SK-N-SH treated with all-trans-retinoic acid at 6 μM for 48 hours (cell line): ENCODE measurements around the gene USH1G.

Experiments
- ATAC-seq: fragments of 200-7000 bp; cut with Tn5 transposase; 3 replicates; pipeline ENCODE4 v1.9.1; 2020; ENCODE audit warnings: mild to moderate bottlenecking, moderate library complexity
- ARNTL ChIP-seq: fragments of 450-650 bp; formaldehyde crosslinking; IDR thresholded peaks from 2 replicates; pipeline ENCODE4 v1.5.0; 2020; ENCODE audit warnings: low read depth, mild to moderate bottlenecking, moderate library complexity, borderline replicate concordance
- BACH2 ChIP-seq: fragments of 250-450 bp; sonication (Bioruptor Pico); IDR thresholded peaks from 2 replicates; pipeline ENCODE4 v1.9.0; 2021; ENCODE audit warnings: mild to moderate bottlenecking, borderline replicate concordance
- CREB5 ChIP-seq: fragments of 250-450 bp; sonication (Bioruptor Pico); IDR thresholded peaks from 2 replicates; pipeline ENCODE4 v1.5.1; 2020; ENCODE audit warnings: low read depth, mild to moderate bottlenecking, moderate library complexity
- CSDC2 ChIP-seq: fragments of 250-450 bp; sonication (Bioruptor Pico); IDR thresholded peaks from 2 replicates; pipeline ENCODE4 v1.5.0; 2020; ENCODE audit warnings: mild to moderate bottlenecking, moderate library complexity
- ESRRG ChIP-seq: fragments of 250-450 bp; sonication (Bioruptor Pico); IDR thresholded peaks from 2 replicates; pipeline ENCODE4 v1.6.1; 2021; ENCODE audit warnings: mild to moderate bottlenecking
- GLIS3 ChIP-seq: fragments of 250-450 bp; sonication (Bioruptor Pico); IDR thresholded peaks from 2 replicates; pipeline ENCODE4 v1.5.0; 2020; ENCODE audit warnings: mild to moderate bottlenecking, moderate library complexity
- PATZ1 ChIP-seq: fragments of 250-450 bp; sonication (Bioruptor Pico); IDR thresholded peaks from 2 replicates; pipeline ENCODE4 v1.8.0; 2020; ENCODE audit warnings: mild to moderate bottlenecking, moderate library complexity, borderline replicate concordance
- PPARA ChIP-seq: fragments of 250-450 bp; sonication (Bioruptor Pico); IDR thresholded peaks from 2 replicates; pipeline ENCODE4 v1.5.0; 2020; ENCODE audit warnings: mild to moderate bottlenecking, borderline replicate concordance
- RARB ChIP-seq: fragments of 250-450 bp; sonication (Bioruptor Pico); IDR thresholded peaks from 2 replicates; pipeline ENCODE4 v1.8.0; 2021; ENCODE audit warnings: mild to moderate bottlenecking, moderate library complexity
- SNAI2 ChIP-seq: fragments of 250-450 bp; sonication (Bioruptor Pico); IDR thresholded peaks from 2 replicates; pipeline ENCODE4 v1.5.0; 2020; ENCODE audit warnings: mild to moderate bottlenecking, moderate library complexity
- TOX ChIP-seq: fragments of 250-450 bp; sonication (Bioruptor Pico); IDR thresholded peaks from 2 replicates; pipeline ENCODE4 v1.8.0; 2021; ENCODE audit warnings: mild to moderate bottlenecking, moderate library complexity, borderline replicate concordance
- ZC3H10 ChIP-seq: fragments of 250-450 bp; sonication (Bioruptor Pico); IDR thresholded peaks from 2 replicates; pipeline ENCODE4 v1.5.1; 2021; ENCODE audit warnings: mild to moderate bottlenecking, moderate library complexity
- ZFP3 ChIP-seq: fragments of 250-450 bp; sonication (Bioruptor Pico); IDR thresholded peaks from 2 replicates; pipeline ENCODE4 v1.5.0; 2020; ENCODE audit warnings: mild to moderate bottlenecking, moderate library complexity
- ZFP30 ChIP-seq: fragments of 450-650 bp; formaldehyde crosslinking; IDR thresholded peaks from 2 replicates; pipeline ENCODE4 v1.5.0; 2022; ENCODE audit warnings: mild to moderate bottlenecking, moderate library complexity
- ZNF565 ChIP-seq: fragments of 450-650 bp; formaldehyde crosslinking; conservative IDR thresholded peaks from 2 replicates; pipeline ENCODE4 v1.5.0; 2020; ENCODE audit warnings: low read depth, mild to moderate bottlenecking, moderate library complexity
- ZNF70 ChIP-seq: fragments of 450-650 bp; formaldehyde crosslinking; IDR thresholded peaks from 2 replicates; pipeline ENCODE4 v1.5.0; 2020; ENCODE audit warnings: mild to moderate bottlenecking, moderate library complexity
- ZNF8 ChIP-seq: fragments of 450-650 bp; formaldehyde crosslinking; IDR thresholded peaks from 2 replicates; pipeline ENCODE4 v1.5.0; 2020; ENCODE audit warnings: mild to moderate bottlenecking, moderate library complexity
- TF ChIP-seq, protein P1 (sequence below): fragments of 250-450 bp; sonication (Bioruptor Pico); IDR thresholded peaks from 2 replicates; pipeline ENCODE4 v1.5.0; 2020; ENCODE audit warnings: mild to moderate bottlenecking, moderate library complexity
- TF ChIP-seq, protein P2 (sequence below): fragments of 250-450 bp; sonication (Bioruptor Pico); IDR thresholded peaks from 2 replicates; pipeline ENCODE4 v1.5.1; 2021; ENCODE audit warnings: mild to moderate bottlenecking, moderate library complexity
- TF ChIP-seq, protein P3 (sequence below): fragments of 250-450 bp; sonication (Bioruptor Pico); IDR thresholded peaks from 2 replicates; pipeline ENCODE4 v1.8.0; 2021; ENCODE audit warnings: low read depth, mild to moderate bottlenecking, moderate library complexity, borderline replicate concordance

Gene USH1G

GRCh38 chr17:74971842-74972106, 48.7 kb upstream of the USH1G start:
- peak; percentile 34; the same call in 2 of the 3 replicates for ATAC-seq
- no peak for TF ChIP-seq ESRRG (CRISPR knock-in tag)
- no peak for TF ChIP-seq ZC3H10
- TF ChIP-seq RARB (CRISPR knock-in tag): no peak
- no peak for TF ChIP-seq CSDC2 (CRISPR knock-in tag)
- TF ChIP-seq, protein P1, sequence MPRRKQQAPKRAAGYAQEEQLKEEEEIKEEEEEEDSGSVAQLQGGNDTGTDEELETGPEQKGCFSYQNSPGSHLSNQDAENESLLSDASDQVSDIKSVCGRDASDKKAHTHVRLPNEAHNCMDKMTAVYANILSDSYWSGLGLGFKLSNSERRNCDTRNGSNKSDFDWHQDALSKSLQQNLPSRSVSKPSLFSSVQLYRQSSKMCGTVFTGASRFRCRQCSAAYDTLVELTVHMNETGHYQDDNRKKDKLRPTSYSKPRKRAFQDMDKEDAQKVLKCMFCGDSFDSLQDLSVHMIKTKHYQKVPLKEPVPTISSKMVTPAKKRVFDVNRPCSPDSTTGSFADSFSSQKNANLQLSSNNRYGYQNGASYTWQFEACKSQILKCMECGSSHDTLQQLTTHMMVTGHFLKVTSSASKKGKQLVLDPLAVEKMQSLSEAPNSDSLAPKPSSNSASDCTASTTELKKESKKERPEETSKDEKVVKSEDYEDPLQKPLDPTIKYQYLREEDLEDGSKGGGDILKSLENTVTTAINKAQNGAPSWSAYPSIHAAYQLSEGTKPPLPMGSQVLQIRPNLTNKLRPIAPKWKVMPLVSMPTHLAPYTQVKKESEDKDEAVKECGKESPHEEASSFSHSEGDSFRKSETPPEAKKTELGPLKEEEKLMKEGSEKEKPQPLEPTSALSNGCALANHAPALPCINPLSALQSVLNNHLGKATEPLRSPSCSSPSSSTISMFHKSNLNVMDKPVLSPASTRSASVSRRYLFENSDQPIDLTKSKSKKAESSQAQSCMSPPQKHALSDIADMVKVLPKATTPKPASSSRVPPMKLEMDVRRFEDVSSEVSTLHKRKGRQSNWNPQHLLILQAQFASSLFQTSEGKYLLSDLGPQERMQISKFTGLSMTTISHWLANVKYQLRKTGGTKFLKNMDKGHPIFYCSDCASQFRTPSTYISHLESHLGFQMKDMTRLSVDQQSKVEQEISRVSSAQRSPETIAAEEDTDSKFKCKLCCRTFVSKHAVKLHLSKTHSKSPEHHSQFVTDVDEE (CRISPR knock-in tag): no peak
- TF ChIP-seq ARNTL (CRISPR knock-in tag): no peak
- no peak for TF ChIP-seq CREB5 (CRISPR knock-in tag)
- no peak for TF ChIP-seq GLIS3 (CRISPR knock-in tag)
- TF ChIP-seq ZFP30 (CRISPR knock-in tag): no peak

DNA sequence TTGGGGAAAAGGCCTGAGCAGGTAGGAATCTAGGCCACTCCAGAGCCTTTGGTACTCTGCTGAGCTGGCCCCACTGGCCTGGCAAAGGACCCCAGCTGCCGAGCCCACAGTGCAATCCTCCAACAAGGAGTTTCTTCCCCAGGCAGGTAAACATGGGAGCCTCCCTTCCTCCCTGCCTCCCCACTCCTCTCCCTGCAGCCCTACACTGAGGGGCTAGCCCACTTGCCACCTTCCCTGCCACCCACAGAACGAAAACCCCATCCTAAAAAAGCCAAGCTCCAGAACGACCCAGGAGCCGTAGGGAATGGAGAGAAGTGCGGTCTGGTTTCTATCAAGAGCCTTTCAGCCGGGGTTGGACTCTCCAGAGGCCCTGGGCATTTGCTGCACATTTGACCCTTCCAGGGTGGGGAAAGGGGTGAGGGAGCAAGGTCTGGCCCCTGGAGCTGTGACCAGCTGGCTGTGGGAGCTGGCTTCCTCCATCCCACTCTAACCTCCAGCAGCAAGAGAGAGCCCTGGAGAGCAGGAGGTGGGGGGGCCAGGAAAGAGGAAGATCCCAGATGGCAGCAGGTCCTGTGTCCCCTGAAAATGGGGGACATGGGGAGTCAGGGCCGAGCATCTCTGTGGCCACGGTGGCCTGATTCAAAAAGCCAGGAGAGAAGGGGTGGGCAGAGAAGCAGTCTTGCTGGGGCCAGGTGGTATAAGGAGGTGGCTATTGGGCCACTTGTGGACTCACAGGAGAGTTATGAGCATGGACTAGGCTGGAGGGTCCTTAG, 48.2 kb upstream of the USH1G start:
- peak; percentile 7; the same call in 2 of the 3 replicates for ATAC-seq
- TF ChIP-seq CREB5 (CRISPR knock-in tag): no peak
- TF ChIP-seq, protein P2, sequence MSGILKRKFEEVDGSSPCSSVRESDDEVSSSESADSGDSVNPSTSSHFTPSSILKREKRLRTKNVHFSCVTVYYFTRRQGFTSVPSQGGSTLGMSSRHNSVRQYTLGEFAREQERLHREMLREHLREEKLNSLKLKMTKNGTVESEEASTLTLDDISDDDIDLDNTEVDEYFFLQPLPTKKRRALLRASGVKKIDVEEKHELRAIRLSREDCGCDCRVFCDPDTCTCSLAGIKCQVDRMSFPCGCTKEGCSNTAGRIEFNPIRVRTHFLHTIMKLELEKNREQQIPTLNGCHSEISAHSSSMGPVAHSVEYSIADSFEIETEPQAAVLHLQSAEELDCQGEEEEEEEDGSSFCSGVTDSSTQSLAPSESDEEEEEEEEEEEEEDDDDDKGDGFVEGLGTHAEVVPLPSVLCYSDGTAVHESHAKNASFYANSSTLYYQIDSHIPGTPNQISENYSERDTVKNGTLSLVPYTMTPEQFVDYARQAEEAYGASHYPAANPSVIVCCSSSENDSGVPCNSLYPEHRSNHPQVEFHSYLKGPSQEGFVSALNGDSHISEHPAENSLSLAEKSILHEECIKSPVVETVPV (CRISPR knock-in tag): no peak
- TF ChIP-seq ESRRG (CRISPR knock-in tag): no peak
- no peak for TF ChIP-seq ZFP3
- TF ChIP-seq, protein P3, sequence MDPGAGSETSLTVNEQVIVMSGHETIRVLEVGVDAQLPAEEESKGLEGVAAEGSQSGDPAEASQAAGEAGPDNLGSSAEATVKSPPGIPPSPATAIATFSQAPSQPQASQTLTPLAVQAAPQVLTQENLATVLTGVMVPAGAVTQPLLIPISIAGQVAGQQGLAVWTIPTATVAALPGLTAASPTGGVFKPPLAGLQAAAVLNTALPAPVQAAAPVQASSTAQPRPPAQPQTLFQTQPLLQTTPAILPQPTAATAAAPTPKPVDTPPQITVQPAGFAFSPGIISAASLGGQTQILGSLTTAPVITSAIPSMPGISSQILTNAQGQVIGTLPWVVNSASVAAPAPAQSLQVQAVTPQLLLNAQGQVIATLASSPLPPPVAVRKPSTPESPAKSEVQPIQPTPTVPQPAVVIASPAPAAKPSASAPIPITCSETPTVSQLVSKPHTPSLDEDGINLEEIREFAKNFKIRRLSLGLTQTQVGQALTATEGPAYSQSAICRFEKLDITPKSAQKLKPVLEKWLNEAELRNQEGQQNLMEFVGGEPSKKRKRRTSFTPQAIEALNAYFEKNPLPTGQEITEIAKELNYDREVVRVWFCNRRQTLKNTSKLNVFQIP: no peak
- no peak for TF ChIP-seq PPARA
- no peak for TF ChIP-seq PATZ1 (CRISPR knock-in tag)
- no peak for TF ChIP-seq BACH2 (CRISPR knock-in tag)
- TF ChIP-seq ZFP30 (CRISPR knock-in tag): no peak
- TF ChIP-seq ZC3H10: no peak
- no peak for TF ChIP-seq CSDC2 (CRISPR knock-in tag)
- TF ChIP-seq ZNF70: no peak
- no peak for TF ChIP-seq GLIS3 (CRISPR knock-in tag)
- no peak for TF ChIP-seq ARNTL (CRISPR knock-in tag)
- no peak for TF ChIP-seq RARB (CRISPR knock-in tag)
- no peak for TF ChIP-seq ZNF8
- no peak for TF ChIP-seq TOX (CRISPR knock-in tag)
- no peak for TF ChIP-seq ZNF565
- TF ChIP-seq, protein P1 (CRISPR knock-in tag): no peak
- TF ChIP-seq SNAI2: no peak
